Measurements from ENCODE around the gene PDE11A. TPM values are rescaled to one million over a fixed set of nuclear protein-coding genes. Genes with fewer than 3 reads are reported as not detected.

PDE11A gene
- total and polyA plus RNA-seq, 2 of the 13 experiments (the other 11 are each of a cell fraction or from before 2014, with no cell fraction given): 1.2 to 1.7 TPM

- Histone ChIP-seq H3K27ac (ENCODE audit: extremely low read length, insufficient read depth, low read length) (no peak overlapping the region), H3K9ac (ENCODE audit: insufficient read depth, low read depth, low read length) (no peak overlapping the region), H3K4me2 (ENCODE audit: low read depth, low read length) (no peak overlapping the region), H4K20me1 (ENCODE audit: insufficient read depth, low read length) (no peaks in the 10 kb centered on the region), H3K27me3 (ENCODE audit: control insufficient read depth in 1 of 2, insufficient read depth in 2 of 2, low read length in 2 of 2) (no peaks in the 10 kb centered on the region), H3K9me3 (ENCODE audit: low read length) (no peaks in the 10 kb centered on the region), H2AFZ (ENCODE audit: low read length) (no peak overlapping the region), H3K36me3 (replicated peaks in 1 of 2; ENCODE audit: control insufficient read depth in 1 of 2, insufficient read depth in 2 of 2, low read length in 2 of 2) (no peaks in the 10 kb centered on the region), H3K4me1 (ENCODE audit: insufficient read depth, low read length) (no peaks in the 10 kb centered on the region), H3K79me2 (ENCODE audit: insufficient read depth, low read length) (no peaks in the 10 kb centered on the region), H3K4me3 (replicated peaks in 1 of 3; ENCODE audit: insufficient read depth in 1 of 3, low read depth in 2 of 3, low read length in 3 of 3) (no peak overlapping the region)
- TF ChIP-seq ZNF263 (CRISPR knock-in tag; IDR thresholded peaks at IDR 0.05) (no peak), NFE2L1 (CRISPR knock-in tag; IDR thresholded peaks at IDR 0.05; ENCODE audit: borderline replicate concordance) (no peak), HNRNPLL (IDR thresholded peaks at IDR 0.05; ENCODE audit: low read depth, low read length, poor library complexity, severe bottlenecking) (no peak), ONECUT2 (CRISPR knock-in tag; IDR thresholded peaks at IDR 0.05) (no peak), CEBPB (IDR thresholded peaks at IDR 0.05; ENCODE audit: borderline replicate concordance, low read depth, low read length) (no peak)
- TF ChIP-seq, protein P1, sequence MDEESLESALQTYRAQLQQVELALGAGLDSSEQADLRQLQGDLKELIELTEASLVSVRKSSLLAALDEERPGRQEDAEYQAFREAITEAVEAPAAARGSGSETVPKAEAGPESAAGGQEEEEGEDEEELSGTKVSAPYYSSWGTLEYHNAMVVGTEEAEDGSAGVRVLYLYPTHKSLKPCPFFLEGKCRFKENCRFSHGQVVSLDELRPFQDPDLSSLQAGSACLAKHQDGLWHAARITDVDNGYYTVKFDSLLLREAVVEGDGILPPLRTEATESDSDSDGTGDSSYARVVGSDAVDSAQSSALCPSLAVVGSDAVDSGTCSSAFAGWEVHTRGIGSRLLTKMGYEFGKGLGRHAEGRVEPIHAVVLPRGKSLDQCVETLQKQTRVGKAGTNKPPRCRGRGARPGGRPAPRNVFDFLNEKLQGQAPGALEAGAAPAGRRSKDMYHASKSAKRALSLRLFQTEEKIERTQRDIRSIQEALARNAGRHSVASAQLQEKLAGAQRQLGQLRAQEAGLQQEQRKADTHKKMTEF (CRISPR knock-in tag; IDR thresholded peaks at IDR 0.05): no peak
- TF ChIP-seq, protein P2, sequence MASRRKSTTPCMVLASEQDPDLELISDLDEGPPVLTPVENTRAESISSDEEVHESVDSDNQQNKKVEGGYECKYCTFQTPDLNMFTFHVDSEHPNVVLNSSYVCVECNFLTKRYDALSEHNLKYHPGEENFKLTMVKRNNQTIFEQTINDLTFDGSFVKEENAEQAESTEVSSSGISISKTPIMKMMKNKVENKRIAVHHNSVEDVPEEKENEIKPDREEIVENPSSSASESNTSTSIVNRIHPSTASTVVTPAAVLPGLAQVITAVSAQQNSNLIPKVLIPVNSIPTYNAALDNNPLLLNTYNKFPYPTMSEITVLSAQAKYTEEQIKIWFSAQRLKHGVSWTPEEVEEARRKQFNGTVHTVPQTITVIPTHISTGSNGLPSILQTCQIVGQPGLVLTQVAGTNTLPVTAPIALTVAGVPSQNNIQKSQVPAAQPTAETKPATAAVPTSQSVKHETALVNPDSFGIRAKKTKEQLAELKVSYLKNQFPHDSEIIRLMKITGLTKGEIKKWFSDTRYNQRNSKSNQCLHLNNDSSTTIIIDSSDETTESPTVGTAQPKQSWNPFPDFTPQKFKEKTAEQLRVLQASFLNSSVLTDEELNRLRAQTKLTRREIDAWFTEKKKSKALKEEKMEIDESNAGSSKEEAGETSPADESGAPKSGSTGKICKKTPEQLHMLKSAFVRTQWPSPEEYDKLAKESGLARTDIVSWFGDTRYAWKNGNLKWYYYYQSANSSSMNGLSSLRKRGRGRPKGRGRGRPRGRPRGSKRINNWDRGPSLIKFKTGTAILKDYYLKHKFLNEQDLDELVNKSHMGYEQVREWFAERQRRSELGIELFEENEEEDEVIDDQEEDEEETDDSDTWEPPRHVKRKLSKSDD (CRISPR knock-in tag; IDR thresholded peaks at IDR 0.05; ENCODE audit: low read depth): no peak
- FAIRE-seq (no peak), ATAC-seq (no peak), DNase-seq (ENCODE audit: low spot score) (no peak)
- in situ Hi-C loops (cut with HindIII; ENCODE audit: extremely low pct_ligation_motif_present, low pct_unique_long_range_greater_than_20kb): no loop called here
- ChIA-PET POLR2A (no interaction called here), CTCF (ENCODE audit: low intra/inter-chr PET ratio, low total read pairs) (no interaction called here)
- intact Hi-C loops (cut with micrococcal nuclease; ENCODE audit: unreplicated experiment): no loop called here
- BruUV-seq (replicated peaks): no TSS peak
- 72% methylated on average over 1 of the region's 1 CpG for WGBS (ENCODE audit: low lambda C conversion rate)
Measured at GRCh38 chr2:178043266-178043665, 29.3 kb downstream of the PDE11A start.
